Mesenchymal stem cell (in vitro differentiated cells and primary cell): ENCODE data around the gene EML4.

ENCODE experiments used
- DNase-seq: peaks from one replicate; pipeline ENCODE4 v3.0.0-alpha.2; 2013
- H2AFZ ChIP-seq: one replicate; pipeline ENCODE4 v1.6.1; 2013; ENCODE audit warnings: low read depth, mild to moderate bottlenecking, control low read depth, inconsistent platforms, low read length, moderate library complexity
- H2AK5ac ChIP-seq: 2 replicates; pipeline ENCODE4 v1.6.1; 2013; ENCODE audit warnings: low read length, moderate library complexity, mild to moderate bottlenecking, inconsistent platforms; ENCODE audit not compliant: severe bottlenecking
- H2BK120ac ChIP-seq: one replicate; pipeline ENCODE4 v1.6.1; 2013; ENCODE audit warnings: low read depth, mild to moderate bottlenecking, inconsistent platforms, low read length, moderate library complexity
- H2BK12ac ChIP-seq, 2 experiments: one replicate each; pipeline ENCODE4 v1.6.1; 2013; ENCODE audit warnings: inconsistent platforms in 2 of 2, low read length in 2 of 2, mild to moderate bottlenecking in 2 of 2, moderate library complexity in 2 of 2, control low read depth in 1 of 2
- H2BK15ac ChIP-seq: one replicate; pipeline ENCODE4 v1.6.1; 2013; ENCODE audit warnings: mild to moderate bottlenecking, low read depth, inconsistent platforms; ENCODE audit not compliant: poor library complexity, severe bottlenecking
- H2BK5ac ChIP-seq: 2 replicates; pipeline ENCODE4 v1.6.1; 2013; ENCODE audit warnings: low read depth, mild to moderate bottlenecking, low read length, control low read depth, inconsistent platforms; ENCODE audit not compliant: poor library complexity, severe bottlenecking
- H3K14ac ChIP-seq, 2 experiments: one replicate each; pipeline ENCODE4 v1.6.1; 2013; ENCODE audit warnings: inconsistent platforms in 2 of 2, low read length in 2 of 2, control low read depth in 1 of 2, mild to moderate bottlenecking in 1 of 2, moderate library complexity in 1 of 2
- H3K18ac ChIP-seq, 2 experiments: one replicate each; pipeline ENCODE4 v1.6.1; 2013; ENCODE audit warnings: inconsistent platforms in 2 of 2, low read length in 2 of 2, control low read depth in 1 of 2, low read depth in 1 of 2, mild to moderate bottlenecking in 1 of 2
- H3K23ac ChIP-seq, 2 experiments: one replicate each; pipeline ENCODE4 v1.6.1; 2013; ENCODE audit warnings: inconsistent platforms in 2 of 2, low read length in 2 of 2, mild to moderate bottlenecking in 2 of 2, moderate library complexity in 2 of 2, control low read depth in 1 of 2
- H3K27ac ChIP-seq: 2 replicates; pipeline ENCODE4 v1.5.1; 2013; ENCODE audit warnings: mild to moderate bottlenecking, moderate library complexity, low read length, control low read depth, inconsistent platforms; ENCODE audit not compliant: poor library complexity, severe bottlenecking
- H3K27me3 ChIP-seq, 2 experiments: 2 replicates each; pipeline versions ENCODE4 v1.6.1 to v1.7.0; 2013; ENCODE audit warnings: low read length in 2 of 2, mild to moderate bottlenecking in 2 of 2, moderate library complexity in 2 of 2, control low read depth in 1 of 2, inconsistent platforms in 1 of 2; ENCODE audit not compliant: control insufficient read depth in 1 of 2, insufficient read depth in 1 of 2
- H3K36me3 ChIP-seq, 2 experiments: 2 replicates each; pipeline versions ENCODE4 v1.6.1 to v1.7.0; 2013; ENCODE audit warnings: low read length in 2 of 2, control low read depth in 1 of 2, inconsistent platforms in 1 of 2, low read depth in 1 of 2, mild to moderate bottlenecking in 1 of 2; ENCODE audit not compliant: insufficient read depth in 2 of 2, control insufficient read depth in 1 of 2
- H3K4ac ChIP-seq, 2 experiments: one replicate each; pipeline ENCODE4 v1.6.1; 2013; ENCODE audit warnings: inconsistent platforms in 2 of 2, low read length in 2 of 2, mild to moderate bottlenecking in 2 of 2, moderate library complexity in 2 of 2, control low read depth in 1 of 2, low read depth in 1 of 2
- H3K4me1 ChIP-seq: 2 replicates; pipeline ENCODE4 v1.6.1; 2013; ENCODE audit warnings: low read depth, low read length, control low read depth; ENCODE audit not compliant: control insufficient read depth, insufficient read depth
- H3K4me2 ChIP-seq: 2 replicates; pipeline ENCODE4 v1.6.1; 2013; ENCODE audit warnings: low read length, mild to moderate bottlenecking, inconsistent platforms; ENCODE audit not compliant: poor library complexity, severe bottlenecking
- H3K4me3 ChIP-seq, 2 experiments: 2 replicates each; pipeline versions ENCODE4 v1.5.1 to v1.7.0; 2013; ENCODE audit warnings: low read length in 2 of 2, mild to moderate bottlenecking in 2 of 2, control low read depth in 1 of 2, low read depth in 1 of 2; ENCODE audit not compliant: insufficient read depth in 1 of 2
- H3K79me1 ChIP-seq: replicated peaks from 2 replicates; pipeline ENCODE4 v1.6.1; 2013; ENCODE audit warnings: mild to moderate bottlenecking, control low read depth, low read length, inconsistent platforms; ENCODE audit not compliant: poor library complexity, severe bottlenecking
- H3K9ac ChIP-seq: 2 replicates; pipeline ENCODE4 v1.7.0; 2013; ENCODE audit warnings: mild to moderate bottlenecking, low read length, moderate library complexity
- H3K9me3 ChIP-seq: 2 replicates; pipeline ENCODE4 v1.7.0; 2013; ENCODE audit warnings: mild to moderate bottlenecking, low read length; ENCODE audit not compliant: control insufficient read depth
- H4K8ac ChIP-seq: one replicate; pipeline ENCODE4 v1.6.1; 2013; ENCODE audit warnings: inconsistent platforms, mild to moderate bottlenecking, low read length, moderate library complexity
- H4K91ac ChIP-seq: one replicate; pipeline ENCODE4 v1.6.1; 2013; ENCODE audit warnings: mild to moderate bottlenecking, low read length, inconsistent platforms
- whole genome bisulfite sequencing: methylation state at CpG from one replicate; pipeline ENCODE4 v1.1.7; 2013; ENCODE audit warnings: mixed read lengths; 5-methylcytosine and 5-hydroxymethylcytosine counted together

Gene EML4

GRCh38 chr2:42316910-42317309, 147.8 kb downstream of the EML4 start:
- Histone ChIP-seq H3K18ac (no peak overlapping the region), H4K91ac (no peak overlapping the region), H2AK5ac (no peak overlapping the region), H3K4me1 (no peaks in the 10 kb centered on the region), H3K4ac (no peak overlapping the region), H4K8ac (no peak overlapping the region), H3K4me2 (no peak overlapping the region), H3K79me1 (peaks cover 1% of the 10 kb centered on the region), H3K9me3 (no peaks in the 10 kb centered on the region), H3K14ac (no peak overlapping the region), H2BK5ac (no peak overlapping the region), H3K23ac (no peak overlapping the region), H2AFZ (no peak overlapping the region), H3K4me3 (no peak overlapping the region), H3K9ac (no peak overlapping the region), H2BK12ac (no peak overlapping the region), H3K36me3 (peaks cover 0 to 60% of the 10 kb centered on the region in 2 experiments), H3K27me3 (no peaks in the 10 kb centered on the region), H2BK120ac (no peak overlapping the region), H3K27ac (no peak overlapping the region), H2BK15ac (no peak overlapping the region)
- WGBS, result 82% methylated on average over 3 of the region's 3 CpGs
- no peak for DNase-seq

DNA sequence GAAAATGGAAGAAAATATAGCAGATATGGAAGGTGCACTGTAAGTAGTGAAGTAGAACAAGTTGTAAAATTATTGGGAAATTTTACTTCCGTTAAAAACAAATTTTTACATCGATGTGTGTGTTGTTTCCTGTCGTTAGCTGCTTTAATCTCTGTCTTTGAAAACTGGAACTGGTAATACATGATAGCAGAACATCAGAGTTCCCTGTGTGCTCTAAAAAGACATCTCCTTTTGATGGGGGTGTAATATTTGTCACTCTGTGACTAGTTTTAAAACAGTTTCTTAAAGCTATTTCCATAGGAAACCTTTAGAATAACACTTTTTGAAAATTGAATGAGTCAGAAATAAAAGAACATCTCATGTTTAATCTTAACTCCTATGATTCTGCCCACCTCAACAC, 148.3 kb downstream of the EML4 start:
- no peak overlapping the region for H3K14ac ChIP-seq
- H3K4ac ChIP-seq, result no peak overlapping the region
- H3K36me3 ChIP-seq, result peaks cover 0 to 60% of the 10 kb centered on the region in 2 experiments
- no peak overlapping the region for H2BK120ac ChIP-seq
- over 99% methylated on average over 3 of the region's 3 CpGs for WGBS
- H4K8ac ChIP-seq, result no peak overlapping the region
- no peak overlapping the region for H3K4me3 ChIP-seq
- no peak overlapping the region for H3K9ac ChIP-seq
- H3K4me2 ChIP-seq, result no peak overlapping the region
- H3K18ac ChIP-seq, result no peak overlapping the region
- H3K9me3 ChIP-seq, result no peaks in the 10 kb centered on the region
- peaks cover 1% of the 10 kb centered on the region for H3K79me1 ChIP-seq
- H3K23ac ChIP-seq, result no peak overlapping the region
- H3K27me3 ChIP-seq, result no peaks in the 10 kb centered on the region
- no peak overlapping the region for H3K27ac ChIP-seq
- H2BK12ac ChIP-seq, result no peak overlapping the region
- no peak for DNase-seq
- no peak overlapping the region for H2AK5ac ChIP-seq
- H4K91ac ChIP-seq, result no peak overlapping the region
- H2BK5ac ChIP-seq, result no peak overlapping the region
- no peak overlapping the region for H2AFZ ChIP-seq
- H3K4me1 ChIP-seq, result no peaks in the 10 kb centered on the region
- no peak overlapping the region for H2BK15ac ChIP-seq

DNA sequence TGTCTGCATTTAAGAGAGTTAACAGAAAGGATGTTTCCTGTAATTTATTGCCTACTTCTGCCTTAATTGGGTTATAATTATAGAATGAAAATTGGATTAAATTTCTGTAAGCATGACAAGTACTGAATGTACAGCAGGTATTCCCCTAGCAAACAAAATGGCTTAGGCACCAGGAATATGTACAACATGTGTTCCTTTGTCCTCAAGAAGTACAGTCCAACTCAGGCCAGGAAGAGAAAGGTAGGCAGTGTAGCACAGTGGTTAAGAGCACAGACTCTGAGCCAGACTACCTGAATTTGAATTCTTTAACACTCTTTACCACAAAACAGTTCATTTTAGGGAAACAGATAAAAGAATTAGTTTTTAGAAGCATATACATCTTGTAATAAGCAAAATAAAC, 148.8 kb downstream of the EML4 start:
- no peak overlapping the region for H3K18ac ChIP-seq
- H2BK15ac ChIP-seq, result no peak overlapping the region
- H4K91ac ChIP-seq, result no peak overlapping the region
- H3K14ac ChIP-seq, result no peak overlapping the region
- H3K79me1 ChIP-seq, result peaks cover 1% of the 10 kb centered on the region
- no peak overlapping the region for H3K9ac ChIP-seq
- H3K4me1 ChIP-seq, result no peaks in the 10 kb centered on the region
- no peak overlapping the region for H3K4me2 ChIP-seq
- H2BK120ac ChIP-seq, result no peak overlapping the region
- no peak overlapping the region for H3K4ac ChIP-seq
- H3K36me3 ChIP-seq, result peaks cover 0 to 60% of the 10 kb centered on the region in 2 experiments
- H2BK5ac ChIP-seq, result no peak overlapping the region
- no peak for DNase-seq
- H3K23ac ChIP-seq, result no peak overlapping the region
- H3K4me3 ChIP-seq, result no peak overlapping the region
- H3K9me3 ChIP-seq, result no peaks in the 10 kb centered on the region
- H2AK5ac ChIP-seq, result no peak overlapping the region
- H3K27ac ChIP-seq, result no peak overlapping the region
- H2BK12ac ChIP-seq, result no peak overlapping the region
- H3K27me3 ChIP-seq, result no peaks in the 10 kb centered on the region
- no peak overlapping the region for H2AFZ ChIP-seq
- no peak overlapping the region for H4K8ac ChIP-seq

DNA sequence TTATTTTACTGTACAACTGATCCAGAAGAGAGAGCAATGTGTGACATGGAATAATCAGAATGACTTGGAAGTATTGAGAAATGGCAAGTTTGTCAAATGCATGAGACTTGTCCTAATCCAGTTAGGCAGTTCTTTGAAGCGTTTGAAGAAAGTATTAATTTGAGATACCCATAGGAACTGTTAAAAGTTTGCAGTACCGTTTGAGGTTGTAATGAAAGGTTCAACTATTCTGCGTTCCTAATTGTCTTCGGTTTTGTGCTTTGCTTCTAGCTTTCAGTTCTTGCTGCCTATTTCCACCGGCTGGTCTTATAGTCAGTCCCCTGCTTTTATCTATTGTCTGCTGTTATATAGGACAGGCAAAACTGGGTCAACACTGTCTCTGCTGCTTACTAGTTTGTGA, 150.1 kb downstream of the EML4 start:
- H3K14ac ChIP-seq, result no peak overlapping the region
- no peak overlapping the region for H2AFZ ChIP-seq
- H2BK120ac ChIP-seq, result no peak overlapping the region
- peaks cover 0 to 55% of the 10 kb centered on the region in 2 experiments for H3K36me3 ChIP-seq
- no peak overlapping the region for H2BK15ac ChIP-seq
- H3K4me2 ChIP-seq, result no peak overlapping the region
- no peak overlapping the region for H3K4me3 ChIP-seq
- no peak overlapping the region for H2AK5ac ChIP-seq
- 97% methylated on average over 5 of the region's 5 CpGs for WGBS
- no peak for DNase-seq
- no peak overlapping the region for H3K9ac ChIP-seq
- H3K18ac ChIP-seq, result no peak overlapping the region
- H3K4ac ChIP-seq, result no peak overlapping the region
- peaks cover 6% of the 10 kb centered on the region for H3K79me1 ChIP-seq
- no peak overlapping the region for H2BK5ac ChIP-seq
- no peak overlapping the region for H3K27ac ChIP-seq
- H3K23ac ChIP-seq, result no peak overlapping the region
- H4K91ac ChIP-seq, result no peak overlapping the region
- no peaks in the 10 kb centered on the region for H3K9me3 ChIP-seq
- H2BK12ac ChIP-seq, result no peak overlapping the region
- H3K4me1 ChIP-seq, result no peaks in the 10 kb centered on the region
- no peak overlapping the region for H4K8ac ChIP-seq
- H3K27me3 ChIP-seq, result no peaks in the 10 kb centered on the region
